ENCODE results near the gene TPSB2. TPM values are rescaled to one million over a fixed set of nuclear protein-coding genes. Genes with fewer than 3 reads are reported as not detected.
A peak's percentile ranks its signal among the peaks of the same experiment; 100 is the strongest.

Gene TPSB2
- total RNA-seq, 1 experiment from 2014 or later: not detected

DNA sequence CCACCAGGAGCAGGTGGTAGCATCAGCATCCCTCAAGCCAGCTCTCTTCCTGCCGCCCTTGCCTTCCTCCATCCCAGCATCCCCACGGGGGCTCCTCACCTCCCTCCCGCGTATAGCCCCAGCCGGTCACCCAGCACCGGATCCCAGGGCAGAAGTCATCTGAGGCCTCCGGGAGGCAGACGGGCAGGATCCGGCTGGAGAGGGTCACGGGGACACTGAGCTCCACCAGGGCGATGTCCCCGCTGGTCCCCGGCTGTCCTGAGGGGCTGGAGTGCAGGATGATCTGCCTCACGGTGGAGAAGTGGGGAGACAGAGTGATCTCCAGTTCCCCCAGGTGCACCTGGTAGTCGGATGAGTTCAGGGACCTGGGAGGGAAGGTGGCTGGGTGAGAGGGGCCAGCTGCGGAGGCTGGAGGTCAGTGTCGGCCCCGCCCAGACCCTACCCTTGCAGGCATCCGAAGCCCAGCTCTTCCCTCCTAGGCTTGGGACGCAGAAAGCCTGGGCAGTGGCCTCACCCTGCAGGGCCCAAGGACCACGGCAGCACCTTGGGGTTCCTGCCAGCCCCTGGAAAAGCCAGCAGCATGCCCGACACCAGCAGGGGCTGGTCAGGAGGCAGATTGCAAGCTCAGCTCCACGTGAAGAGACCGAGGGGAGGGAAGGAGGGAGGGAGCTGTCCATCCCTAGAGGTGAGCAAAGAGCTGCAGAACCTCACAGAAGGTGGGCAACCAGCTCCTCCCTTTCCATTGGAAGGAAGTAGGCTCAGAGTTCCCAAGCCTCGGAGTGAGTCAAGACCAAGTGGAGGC is 7.2 kb downstream of the TPSB2 start:
- peaks cover 67% of the 10 kb centered on the region for H3K27me3 ChIP-seq (ENCODE audit: insufficient read depth, low read depth)
- no peak for TF ChIP-seq EZH2 (IDR thresholded peaks at IDR 0.05; ENCODE audit: low read depth)

DNA sequence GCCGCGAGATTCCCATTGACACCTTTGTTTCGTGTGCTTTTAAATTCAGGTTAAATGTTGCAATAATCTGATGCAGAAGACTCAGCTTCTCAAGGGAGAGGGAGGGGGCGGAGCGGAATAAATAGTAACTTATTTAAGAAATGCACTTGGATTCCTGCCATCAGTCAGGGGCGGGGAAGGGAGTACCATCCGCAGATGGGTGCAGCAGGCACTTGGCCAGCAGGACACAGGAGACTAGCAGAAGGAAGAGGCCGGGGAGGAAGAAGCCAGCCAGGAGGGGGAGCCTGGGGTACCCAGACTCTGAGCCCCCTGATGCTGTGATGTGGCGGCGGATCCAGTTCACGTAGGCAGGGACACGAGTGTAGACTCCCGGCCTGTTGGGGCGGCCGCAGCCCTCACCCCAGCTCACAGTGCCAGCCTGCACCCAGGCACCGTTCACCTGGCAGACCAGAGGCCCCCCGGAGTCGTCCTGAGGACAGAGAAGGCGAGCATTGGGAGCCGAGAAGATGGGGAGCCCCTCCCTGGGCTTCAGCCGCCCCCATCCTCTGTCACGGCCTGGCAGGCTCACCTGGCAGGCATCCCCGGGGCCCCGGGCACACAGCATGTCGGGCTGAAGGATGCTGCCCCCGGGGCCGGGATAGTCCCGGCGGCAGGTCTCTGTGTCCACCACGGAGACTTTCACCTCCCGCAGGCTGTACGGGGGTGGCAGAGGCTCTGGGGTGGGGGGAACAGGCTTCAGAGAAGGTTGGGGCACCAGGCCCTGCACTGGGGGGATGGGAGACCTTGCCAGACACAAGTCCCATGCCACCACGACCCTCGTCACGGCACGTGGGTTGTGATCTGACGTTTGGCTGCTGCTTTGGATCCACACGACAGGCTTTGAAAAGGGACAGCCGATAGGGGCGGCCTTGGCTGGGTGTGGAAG is 8.1 kb downstream of the TPSB2 start:
- intact Hi-C loops (cut with micrococcal nuclease; ENCODE audit: unreplicated experiment): no loop called here
- TF ChIP-seq EZH2 (IDR thresholded peaks at IDR 0.05; ENCODE audit: low read depth): no peak
- TF ChIP-seq, protein P1, sequence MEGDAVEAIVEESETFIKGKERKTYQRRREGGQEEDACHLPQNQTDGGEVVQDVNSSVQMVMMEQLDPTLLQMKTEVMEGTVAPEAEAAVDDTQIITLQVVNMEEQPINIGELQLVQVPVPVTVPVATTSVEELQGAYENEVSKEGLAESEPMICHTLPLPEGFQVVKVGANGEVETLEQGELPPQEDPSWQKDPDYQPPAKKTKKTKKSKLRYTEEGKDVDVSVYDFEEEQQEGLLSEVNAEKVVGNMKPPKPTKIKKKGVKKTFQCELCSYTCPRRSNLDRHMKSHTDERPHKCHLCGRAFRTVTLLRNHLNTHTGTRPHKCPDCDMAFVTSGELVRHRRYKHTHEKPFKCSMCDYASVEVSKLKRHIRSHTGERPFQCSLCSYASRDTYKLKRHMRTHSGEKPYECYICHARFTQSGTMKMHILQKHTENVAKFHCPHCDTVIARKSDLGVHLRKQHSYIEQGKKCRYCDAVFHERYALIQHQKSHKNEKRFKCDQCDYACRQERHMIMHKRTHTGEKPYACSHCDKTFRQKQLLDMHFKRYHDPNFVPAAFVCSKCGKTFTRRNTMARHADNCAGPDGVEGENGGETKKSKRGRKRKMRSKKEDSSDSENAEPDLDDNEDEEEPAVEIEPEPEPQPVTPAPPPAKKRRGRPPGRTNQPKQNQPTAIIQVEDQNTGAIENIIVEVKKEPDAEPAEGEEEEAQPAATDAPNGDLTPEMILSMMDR (conservative IDR thresholded peaks at IDR 0.05): no peak
- Histone ChIP-seq H3K4me1 (replicated peaks; ENCODE audit: insufficient read depth) (no peaks in the 10 kb centered on the region), H3K79me2 (ENCODE audit: low read depth) (no peaks in the 10 kb centered on the region), H3K27ac (no peak overlapping the region), H4K20me1 (ENCODE audit: insufficient read depth) (no peaks in the 10 kb centered on the region), H3K9me3 (ENCODE audit: insufficient read depth, low read depth) (no peaks in the 10 kb centered on the region), H3K36me3 (ENCODE audit: low read depth) (no peaks in the 10 kb centered on the region), H3F3A (ENCODE audit: insufficient read depth, low read depth) (no peaks in the 10 kb centered on the region), H3K4me3 (no peak overlapping the region), H3K27me3 (ENCODE audit: insufficient read depth, low read depth) (peaks cover 75% of the 10 kb centered on the region), H3K9me2 (ENCODE audit: insufficient read depth) (no peaks in the 10 kb centered on the region), H3K4me2 (no peak overlapping the region), H2AFZ (no peak overlapping the region)
- POLR2A ChIA-PET (ENCODE audit: unreplicated experiment): no interaction called here
- DNase-seq: no peak
- CTCF ChIA-PET: no interaction called here
- no TSS peak for BruUV-seq (replicated peaks)

More for the DNA sequence above, 7.2 kb downstream of the TPSB2 start:
- no TSS peak for BruUV-seq (replicated peaks)
- Histone ChIP-seq H2AFZ (no peak overlapping the region), H3K9me3 (ENCODE audit: insufficient read depth, low read depth) (no peaks in the 10 kb centered on the region), H3K27ac (no peak overlapping the region), H3K9me2 (ENCODE audit: insufficient read depth) (no peaks in the 10 kb centered on the region), H3F3A (ENCODE audit: insufficient read depth, low read depth) (no peaks in the 10 kb centered on the region), H4K20me1 (ENCODE audit: insufficient read depth) (no peaks in the 10 kb centered on the region), H3K4me1 (replicated peaks; ENCODE audit: insufficient read depth) (no peaks in the 10 kb centered on the region), H3K4me2 (no peak overlapping the region), H3K36me3 (ENCODE audit: low read depth) (no peaks in the 10 kb centered on the region), H3K4me3 (no peak overlapping the region), H3K79me2 (ENCODE audit: low read depth) (no peaks in the 10 kb centered on the region)
- intact Hi-C loops (cut with micrococcal nuclease; ENCODE audit: unreplicated experiment): no loop called here
- POLR2A ChIA-PET (ENCODE audit: unreplicated experiment): no interaction called here
- CTCF ChIA-PET: no interaction called here
- DNase-seq: no peak

DNA sequence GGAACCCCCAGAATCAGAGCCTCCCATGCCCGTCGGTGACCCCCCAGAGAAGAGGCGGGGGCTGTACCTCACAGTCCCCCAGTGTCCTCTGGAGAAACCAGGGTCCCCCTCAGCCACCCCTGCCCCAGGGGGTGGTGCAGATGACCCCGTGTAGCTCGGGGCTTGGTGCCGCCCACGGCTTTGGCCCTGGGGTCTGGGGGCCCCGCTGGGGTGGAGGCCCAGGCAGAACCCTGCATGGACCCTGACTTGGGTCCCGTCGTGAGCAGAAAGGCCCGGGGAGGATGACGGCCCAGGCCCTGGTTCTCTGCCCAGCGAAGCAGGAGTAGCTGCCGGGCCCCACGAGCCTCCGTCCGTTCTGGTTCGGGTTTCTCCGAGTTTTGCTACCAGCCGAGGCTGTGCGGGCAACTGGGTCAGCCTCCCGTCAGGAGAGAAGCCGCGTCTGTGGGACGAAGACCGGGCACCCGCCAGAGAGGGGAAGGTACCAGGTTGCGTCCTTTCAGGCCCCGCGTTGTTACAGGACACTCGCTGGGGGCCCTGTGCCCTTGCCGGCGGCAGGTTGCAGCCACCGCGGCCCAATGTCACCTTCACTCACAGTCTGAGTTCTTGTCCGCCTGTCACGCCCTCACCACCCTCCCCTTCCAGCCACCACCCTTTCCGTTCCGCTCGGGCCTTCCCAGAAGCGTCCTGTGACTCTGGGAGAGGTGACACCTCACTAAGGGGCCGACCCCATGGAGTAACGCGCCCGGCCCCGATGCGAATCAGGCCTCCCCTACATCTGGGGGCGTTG is 8.9 kb downstream of the TPSB2 start:
- Histone ChIP-seq H2AFZ (no peak overlapping the region), H4K20me1 (ENCODE audit: insufficient read depth) (no peaks in the 10 kb centered on the region), H3K4me1 (replicated peaks; ENCODE audit: insufficient read depth) (no peaks in the 10 kb centered on the region), H3K9me2 (ENCODE audit: insufficient read depth) (no peaks in the 10 kb centered on the region), H3F3A (ENCODE audit: insufficient read depth, low read depth) (no peaks in the 10 kb centered on the region), H3K4me3 (no peak overlapping the region), H3K9me3 (ENCODE audit: insufficient read depth, low read depth) (no peaks in the 10 kb centered on the region), H3K79me2 (ENCODE audit: low read depth) (no peaks in the 10 kb centered on the region), H3K36me3 (ENCODE audit: low read depth) (no peaks in the 10 kb centered on the region), H3K27me3 (ENCODE audit: insufficient read depth, low read depth) (peaks cover 84% of the 10 kb centered on the region), H3K4me2 (no peak overlapping the region), H3K27ac (no peak overlapping the region)
- DNase-seq: peak in 1 of 2 experiments; percentile 21
- TF ChIP-seq, protein P1 (conservative IDR thresholded peaks at IDR 0.05): no peak
- TF ChIP-seq EZH2 (IDR thresholded peaks at IDR 0.05; ENCODE audit: low read depth): 0 out of 2 replicates have a peak, but pooled peaks have one; percentile 90
- intact Hi-C loops (cut with micrococcal nuclease; ENCODE audit: unreplicated experiment): no loop called here
- ChIA-PET POLR2A (ENCODE audit: unreplicated experiment) (no interaction called here), CTCF (no interaction called here)
- BruUV-seq (replicated peaks): no TSS peak
